Nephron (organoid): ENCODE data around the gene ERBB4.

Experiments used
- H3K27ac Mint-ChIP-seq, 3 experiments: 2 replicates each; pipeline ENCODE4 v1.8.0; 2020; ENCODE audit warnings: mixed read lengths in 3 of 3, mild to moderate bottlenecking in 2 of 3, moderate library complexity in 1 of 3
- H3K27me3 Mint-ChIP-seq: 2 replicates; pipeline ENCODE4 v1.8.0; 2021; ENCODE audit warnings: low read depth, mild to moderate bottlenecking, moderate library complexity, mixed read lengths
- H3K36me3 Mint-ChIP-seq: 2 replicates; pipeline ENCODE4 v1.8.0; 2020; ENCODE audit warnings: low read depth, mixed read lengths
- H3K4me1 Mint-ChIP-seq: 2 replicates; pipeline ENCODE4 v1.8.0; 2020; ENCODE audit warnings: mixed read lengths
- H3K4me3 Mint-ChIP-seq, 3 experiments: 2 replicates each; pipeline ENCODE4 v1.8.0; 2020; ENCODE audit warnings: mild to moderate bottlenecking in 3 of 3, mixed read lengths in 3 of 3, moderate library complexity in 2 of 3
- H3K9me3 Mint-ChIP-seq: 2 replicates; pipeline ENCODE4 v1.8.0; 2020; ENCODE audit warnings: mixed read lengths
- TF ChIP-seq, protein P1 (sequence below), 3 experiments: fragments of 200-600 bp; sonication (generic); IDR thresholded peaks; one replicate each; pipeline ENCODE4 v1.5.0; 2021; ENCODE audit warnings: antibody characterized with exemption in 3 of 3; ENCODE audit not compliant: unreplicated experiment in 3 of 3

ERBB4 gene

DNA sequence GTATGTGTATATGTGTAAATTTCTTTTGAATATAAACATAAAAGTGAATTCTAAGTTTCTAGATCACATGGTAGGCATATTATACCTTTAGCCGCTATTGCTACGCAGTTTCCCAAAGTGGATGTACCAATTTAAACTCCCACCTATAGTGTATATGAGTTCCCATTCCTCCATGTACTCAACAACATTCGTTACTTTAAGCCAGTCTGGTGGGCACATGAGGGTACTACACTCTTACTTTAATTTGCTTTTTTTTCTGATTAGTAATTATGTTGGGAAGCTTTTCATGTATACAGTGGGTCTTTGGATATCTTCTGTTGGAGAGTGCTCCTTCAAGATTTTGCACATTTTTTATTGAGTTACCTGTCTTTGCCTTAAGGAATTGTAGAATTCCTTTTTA lies 683.8 kb downstream of the ERBB4 start:
- no peaks in the 10 kb centered on the region for H3K36me3 Mint-ChIP-seq
- H3K4me3 Mint-ChIP-seq: no peak overlapping the region
- no peaks in the 10 kb centered on the region for H3K9me3 Mint-ChIP-seq
- no peaks in the 10 kb centered on the region for H3K27me3 Mint-ChIP-seq
- no peaks in the 10 kb centered on the region for H3K4me1 Mint-ChIP-seq
- no peak overlapping the region for H3K27ac Mint-ChIP-seq
- TF ChIP-seq, protein P1, sequence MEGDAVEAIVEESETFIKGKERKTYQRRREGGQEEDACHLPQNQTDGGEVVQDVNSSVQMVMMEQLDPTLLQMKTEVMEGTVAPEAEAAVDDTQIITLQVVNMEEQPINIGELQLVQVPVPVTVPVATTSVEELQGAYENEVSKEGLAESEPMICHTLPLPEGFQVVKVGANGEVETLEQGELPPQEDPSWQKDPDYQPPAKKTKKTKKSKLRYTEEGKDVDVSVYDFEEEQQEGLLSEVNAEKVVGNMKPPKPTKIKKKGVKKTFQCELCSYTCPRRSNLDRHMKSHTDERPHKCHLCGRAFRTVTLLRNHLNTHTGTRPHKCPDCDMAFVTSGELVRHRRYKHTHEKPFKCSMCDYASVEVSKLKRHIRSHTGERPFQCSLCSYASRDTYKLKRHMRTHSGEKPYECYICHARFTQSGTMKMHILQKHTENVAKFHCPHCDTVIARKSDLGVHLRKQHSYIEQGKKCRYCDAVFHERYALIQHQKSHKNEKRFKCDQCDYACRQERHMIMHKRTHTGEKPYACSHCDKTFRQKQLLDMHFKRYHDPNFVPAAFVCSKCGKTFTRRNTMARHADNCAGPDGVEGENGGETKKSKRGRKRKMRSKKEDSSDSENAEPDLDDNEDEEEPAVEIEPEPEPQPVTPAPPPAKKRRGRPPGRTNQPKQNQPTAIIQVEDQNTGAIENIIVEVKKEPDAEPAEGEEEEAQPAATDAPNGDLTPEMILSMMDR (IDR thresholded peaks at IDR 0.05; ENCODE audit: unreplicated experiment in 3 of 3): no peak

DNA sequence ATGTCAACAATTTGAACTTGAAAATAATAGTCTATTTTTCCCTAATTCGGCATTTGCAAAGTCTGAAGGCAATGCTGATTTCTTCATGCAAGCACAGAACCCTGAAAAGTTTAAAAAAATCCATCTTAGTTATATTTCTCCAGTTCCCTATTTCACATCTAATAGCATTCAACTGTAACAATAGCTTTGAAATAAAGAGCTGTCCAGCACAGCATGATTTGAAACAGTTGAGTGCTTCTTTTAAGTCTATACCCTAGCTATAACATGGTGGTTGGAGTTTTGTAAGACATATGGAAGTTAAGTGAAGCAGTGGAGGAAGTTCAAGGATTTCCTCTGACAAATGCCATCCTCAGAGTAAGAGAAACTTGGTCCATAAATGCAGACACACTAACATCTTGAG lies 691.9 kb downstream of the ERBB4 start:
- Mint-ChIP-seq H3K4me1 (peaks cover 7% of the 10 kb centered on the region), H3K36me3 (no peaks in the 10 kb centered on the region), H3K27ac (no peak overlapping the region), H3K27me3 (no peaks in the 10 kb centered on the region), H3K4me3 (no peak overlapping the region), H3K9me3 (no peaks in the 10 kb centered on the region)
- TF ChIP-seq, protein P1 (IDR thresholded peaks at IDR 0.05; ENCODE audit: unreplicated experiment in 3 of 3): no peak

DNA sequence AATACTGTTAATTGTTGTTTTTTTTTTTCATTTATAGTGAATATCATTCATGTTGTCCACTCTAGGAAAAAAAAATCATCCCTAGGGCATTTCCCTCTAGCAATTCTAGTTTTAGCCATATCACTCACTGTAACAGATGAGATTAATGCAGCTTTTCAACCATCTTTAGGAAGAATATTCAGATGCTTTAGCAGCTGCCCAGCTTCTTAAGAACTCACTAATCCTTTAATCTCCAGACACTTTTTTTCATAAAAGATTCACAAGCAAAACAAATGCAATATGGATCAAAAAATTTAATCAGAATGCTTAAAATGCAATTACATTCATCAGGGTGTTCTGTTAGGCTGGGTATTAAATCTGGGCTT lies 692.6 kb downstream of the ERBB4 start:
- H3K4me3 Mint-ChIP-seq: no peak overlapping the region
- peaks cover 7% of the 10 kb centered on the region for H3K4me1 Mint-ChIP-seq
- no peaks in the 10 kb centered on the region for H3K9me3 Mint-ChIP-seq
- no peaks in the 10 kb centered on the region for H3K36me3 Mint-ChIP-seq
- no peak overlapping the region for H3K27ac Mint-ChIP-seq
- no peaks in the 10 kb centered on the region for H3K27me3 Mint-ChIP-seq
- TF ChIP-seq, protein P1 (IDR thresholded peaks at IDR 0.05; ENCODE audit: unreplicated experiment in 3 of 3): no peak

DNA sequence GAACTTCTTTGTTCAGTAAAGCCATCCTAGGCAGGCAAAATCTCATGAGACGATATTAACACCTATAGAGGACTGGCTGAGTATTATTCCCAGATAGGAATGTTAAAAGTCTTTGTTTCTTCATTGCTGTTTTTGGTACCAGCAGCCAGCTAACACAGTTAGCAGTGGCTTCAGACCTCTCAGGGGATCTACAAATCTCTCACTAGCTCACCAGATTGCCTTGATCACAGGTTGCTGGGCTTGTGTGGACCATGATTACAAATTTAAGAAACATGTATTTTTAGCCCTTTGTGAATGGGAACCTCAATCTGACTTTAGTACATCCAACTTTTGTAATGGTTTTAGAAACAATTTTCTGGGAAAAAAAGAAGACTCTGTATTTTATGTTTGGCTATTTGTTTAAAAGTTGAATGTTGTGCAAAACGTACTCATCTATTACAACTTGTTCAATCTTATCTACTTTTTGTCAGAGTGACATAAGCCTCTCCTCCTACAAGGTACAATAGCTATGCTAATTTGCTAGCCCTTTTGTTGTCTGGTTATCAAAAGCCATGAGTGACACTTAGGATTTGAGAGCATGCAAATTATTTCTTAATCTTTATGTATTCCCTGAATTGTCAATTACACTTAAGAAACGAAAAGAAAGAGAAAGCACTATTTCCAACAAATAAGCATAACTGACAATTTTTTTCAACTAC lies 693.1 kb downstream of the ERBB4 start:
- Mint-ChIP-seq H3K27me3 (no peaks in the 10 kb centered on the region), H3K36me3 (no peaks in the 10 kb centered on the region), H3K9me3 (no peaks in the 10 kb centered on the region), H3K4me3 (no peak overlapping the region), H3K4me1 (peaks cover 7% of the 10 kb centered on the region), H3K27ac (no peak overlapping the region)
- TF ChIP-seq, protein P1 (IDR thresholded peaks at IDR 0.05; ENCODE audit: unreplicated experiment in 3 of 3): no peak

DNA sequence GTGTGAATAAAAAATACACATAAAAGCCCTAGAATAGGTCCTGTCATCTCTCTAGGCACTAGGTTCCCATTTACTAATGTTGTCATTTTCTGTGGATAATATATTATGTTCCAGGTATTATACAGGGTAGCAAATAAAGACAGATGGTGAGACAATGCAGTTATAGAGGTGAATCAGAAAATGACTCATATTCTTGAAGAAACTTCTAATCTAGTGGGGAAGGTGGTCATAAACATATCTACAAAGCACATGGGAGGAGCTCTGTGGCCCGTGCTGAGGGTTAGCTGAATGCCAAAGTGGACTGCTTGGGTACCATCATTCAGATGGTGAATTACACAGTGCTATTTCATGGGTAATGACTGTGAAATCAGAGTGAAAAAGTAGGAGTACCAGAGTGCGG lies 700.9 kb downstream of the ERBB4 start:
- Mint-ChIP-seq H3K27me3 (no peaks in the 10 kb centered on the region), H3K27ac (no peak overlapping the region), H3K4me3 (no peak overlapping the region), H3K4me1 (no peaks in the 10 kb centered on the region), H3K36me3 (no peaks in the 10 kb centered on the region), H3K9me3 (no peaks in the 10 kb centered on the region)
- TF ChIP-seq, protein P1 (IDR thresholded peaks at IDR 0.05; ENCODE audit: unreplicated experiment in 3 of 3): no peak

DNA sequence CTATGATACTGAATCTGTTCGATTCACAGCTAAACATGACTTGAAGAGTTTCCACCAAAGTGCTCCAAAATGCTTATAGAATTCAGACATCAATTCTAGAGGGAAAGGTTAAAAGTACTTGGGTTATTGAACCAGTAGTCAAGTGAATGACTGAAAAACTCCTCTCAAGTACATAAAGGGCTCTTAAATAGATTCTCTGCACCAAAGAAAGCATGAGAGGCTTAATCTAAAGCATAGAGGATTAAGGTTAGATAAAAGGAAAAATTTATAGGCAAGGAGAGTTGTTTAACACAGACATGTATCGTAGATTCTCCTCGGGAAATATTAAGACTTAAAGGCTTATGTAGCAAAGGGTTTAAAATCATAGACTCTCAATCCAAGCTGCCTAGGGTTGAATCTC lies 701.4 kb downstream of the ERBB4 start:
- no peaks in the 10 kb centered on the region for H3K27me3 Mint-ChIP-seq
- H3K9me3 Mint-ChIP-seq: no peaks in the 10 kb centered on the region
- no peaks in the 10 kb centered on the region for H3K4me1 Mint-ChIP-seq
- H3K27ac Mint-ChIP-seq: no peak overlapping the region
- H3K4me3 Mint-ChIP-seq: no peak overlapping the region
- TF ChIP-seq, protein P1 (IDR thresholded peaks at IDR 0.05; ENCODE audit: unreplicated experiment in 3 of 3): no peak
- H3K36me3 Mint-ChIP-seq: no peaks in the 10 kb centered on the region
